Neutrophil (primary cell): ENCODE results near the gene CD81.

ENCODE experiments used
- H3K27ac ChIP-seq: fragments of 200-600 bp; sonication (generic); 2 replicates; pipeline ENCODE4 v1.5.1; 2016; ENCODE audit warnings: mild to moderate bottlenecking, moderate library complexity
- H3K27me3 ChIP-seq: fragments of 200-600 bp; sonication (generic); 2 replicates; pipeline ENCODE4 v1.6.0; 2016; ENCODE audit warnings: mild to moderate bottlenecking
- H3K36me3 ChIP-seq: fragments of 200-600 bp; sonication (generic); 2 replicates; pipeline ENCODE4 v1.5.1; 2017
- H3K4me1 ChIP-seq, 2 experiments: fragments of 200-600 bp in 1 of 2; sonication (generic) in 1 of 2; 1 replicate in 1 of 2; 2 replicates in 1 of 2; pipeline versions ENCODE4 v1.5.1 to v1.6.1; 2013 to 2016; ENCODE audit warnings: low read depth in 1 of 2, low read length in 1 of 2, mild to moderate bottlenecking in 1 of 2, moderate library complexity in 1 of 2; ENCODE audit not compliant: control insufficient read depth in 1 of 2, insufficient read depth in 1 of 2
- H3K4me3 ChIP-seq, 2 experiments: fragments of 200-600 bp in 1 of 2; sonication (generic) in 1 of 2; 1 replicate in 1 of 2; 2 replicates in 1 of 2; pipeline ENCODE4 v1.5.1; 2013 to 2016; ENCODE audit warnings: low read depth in 1 of 2, low read length in 1 of 2, mild to moderate bottlenecking in 1 of 2, moderate library complexity in 1 of 2
- H3K9me3 ChIP-seq: fragments of 200-600 bp; sonication (generic); 2 replicates; pipeline ENCODE4 v1.5.1; 2016
- CTCF ChIP-seq: fragments of 200-600 bp; sonication (generic); IDR thresholded peaks from 2 replicates; pipeline ENCODE4 v1.5.1; 2016; ENCODE audit warnings: antibody characterized with exemption

Gene CD81

GRCh38 chr11:2431395-2431794 lies 54.3 kb downstream of the CD81 start:
- peaks cover 25% of the 10 kb centered on the region for H3K27me3 ChIP-seq
- H3K27ac ChIP-seq = no peak overlapping the region
- no peak for TF ChIP-seq CTCF
- H3K36me3 ChIP-seq = no peaks in the 10 kb centered on the region
- no peak overlapping the region for H3K4me3 ChIP-seq
- H3K4me1 ChIP-seq = no peaks in the 10 kb centered on the region
- no peaks in the 10 kb centered on the region for H3K9me3 ChIP-seq

GRCh38 chr11:2432171-2432621 lies 55.1 kb downstream of the CD81 start:
- no peaks in the 10 kb centered on the region for H3K36me3 ChIP-seq

GRCh38 chr11:2432628-2433071 lies 55.5 kb downstream of the CD81 start:
- H3K9me3 ChIP-seq = no peaks in the 10 kb centered on the region
- H3K4me3 ChIP-seq = no peak overlapping the region
- no peak overlapping the region for H3K27ac ChIP-seq
- no peak for TF ChIP-seq CTCF
- no peaks in the 10 kb centered on the region for H3K36me3 ChIP-seq
- no peaks in the 10 kb centered on the region for H3K4me1 ChIP-seq
- H3K27me3 ChIP-seq = peaks cover 37% of the 10 kb centered on the region

More at GRCh38 chr11:2432171-2432621, 55.1 kb downstream of the CD81 start:
- H3K9me3 ChIP-seq = no peaks in the 10 kb centered on the region
- no peak overlapping the region for H3K27ac ChIP-seq
- TF ChIP-seq CTCF = no peak
- H3K4me3 ChIP-seq = no peak overlapping the region
- H3K27me3 ChIP-seq = peaks cover 32% of the 10 kb centered on the region
- H3K4me1 ChIP-seq = no peaks in the 10 kb centered on the region

- no peak for TF ChIP-seq CTCF
- Histone ChIP-seq H3K36me3 (no peaks in the 10 kb centered on the region), H3K4me3 (no peak overlapping the region), H3K27ac (no peak overlapping the region), H3K9me3 (no peaks in the 10 kb centered on the region), H3K4me1 (no peaks in the 10 kb centered on the region), H3K27me3 (peaks cover 43% of the 10 kb centered on the region)
Observed at GRCh38 chr11:2433106-2433925, 56.2 kb downstream of the CD81 start.

GRCh38 chr11:2434008-2434407 lies 56.9 kb downstream of the CD81 start:
- H3K27me3 ChIP-seq = peaks cover 50% of the 10 kb centered on the region
- no peaks in the 10 kb centered on the region for H3K4me1 ChIP-seq
- H3K36me3 ChIP-seq = no peaks in the 10 kb centered on the region
- no peak overlapping the region for H3K27ac ChIP-seq
- TF ChIP-seq CTCF = no peak
- no peaks in the 10 kb centered on the region for H3K9me3 ChIP-seq
- no peak overlapping the region for H3K4me3 ChIP-seq
